Cortex of kidney (tissue), 1 donor: ENCODE measurements around the gene RNF212.
"Not testable (repeated sequence)": the region's sequence is repeated elsewhere in the genome, so short reads cannot be mapped to it uniquely, and the experiment has no call there.

Source experiments
- DNase-seq: peaks from one replicate; lab custom pipeline; 2025; lab: John Stamatoyannopoulos, UW

Gene RNF212

DNA sequence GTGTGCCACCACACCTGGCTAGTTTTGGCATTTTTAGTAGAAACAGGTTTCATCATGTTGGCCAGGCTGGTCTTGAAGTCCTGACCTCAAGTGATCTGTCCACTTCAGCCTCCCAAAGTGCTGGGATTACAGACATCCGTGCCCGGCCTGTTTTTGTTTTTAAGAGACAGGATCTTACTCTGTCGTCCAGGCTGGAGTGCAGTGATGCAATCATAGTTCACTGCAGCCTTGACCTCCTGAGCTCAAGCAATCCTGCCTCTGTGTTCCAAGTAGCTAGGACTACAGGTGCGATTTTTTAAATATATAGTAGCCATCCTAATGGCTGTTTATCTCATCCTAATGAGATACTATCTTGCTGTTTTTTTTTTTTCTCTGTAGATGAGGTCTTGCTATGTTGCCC is 47.6 kb downstream of the RNF212 start:
- no peak for DNase-seq

DNA sequence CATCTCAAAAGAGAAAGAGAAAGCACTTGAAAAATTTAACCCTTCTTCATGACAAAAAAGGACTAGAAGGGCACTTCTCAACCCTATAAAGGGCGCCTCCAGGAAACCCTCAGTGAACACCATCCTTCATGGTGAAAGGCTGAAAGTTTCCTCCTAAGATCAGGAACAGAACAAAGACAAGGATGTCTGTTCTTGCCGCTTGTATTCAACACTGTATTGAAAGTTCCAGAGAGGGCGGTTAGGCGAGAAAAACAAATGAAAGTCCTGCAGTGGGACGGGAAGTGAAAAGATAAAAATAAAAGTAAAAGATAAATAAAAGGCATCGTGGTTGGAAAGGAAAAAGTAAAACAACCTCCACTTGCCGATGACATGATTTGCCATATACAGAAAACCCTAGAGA is 50.9 kb downstream of the RNF212 start:
- no peak for DNase-seq

DNA sequence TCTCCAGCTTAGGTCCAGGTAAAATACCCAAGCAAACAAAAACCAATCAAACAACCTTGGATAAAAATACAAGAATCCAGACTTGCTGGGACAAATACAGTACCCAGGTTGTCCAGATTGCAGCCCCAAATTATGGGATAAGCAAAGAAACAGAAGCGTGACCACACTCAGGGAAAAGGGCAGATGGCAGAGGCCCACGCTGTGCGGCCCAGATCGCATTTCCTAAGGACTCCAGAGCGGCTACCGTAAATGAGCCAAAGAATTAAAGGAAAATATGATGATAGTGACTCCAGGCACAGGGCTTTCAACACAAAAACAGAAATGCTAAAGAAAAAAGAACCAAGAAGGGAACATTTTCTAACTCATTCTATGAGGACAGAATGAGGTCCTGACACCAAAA is 51.6 kb downstream of the RNF212 start:
- no peak for DNase-seq

DNA sequence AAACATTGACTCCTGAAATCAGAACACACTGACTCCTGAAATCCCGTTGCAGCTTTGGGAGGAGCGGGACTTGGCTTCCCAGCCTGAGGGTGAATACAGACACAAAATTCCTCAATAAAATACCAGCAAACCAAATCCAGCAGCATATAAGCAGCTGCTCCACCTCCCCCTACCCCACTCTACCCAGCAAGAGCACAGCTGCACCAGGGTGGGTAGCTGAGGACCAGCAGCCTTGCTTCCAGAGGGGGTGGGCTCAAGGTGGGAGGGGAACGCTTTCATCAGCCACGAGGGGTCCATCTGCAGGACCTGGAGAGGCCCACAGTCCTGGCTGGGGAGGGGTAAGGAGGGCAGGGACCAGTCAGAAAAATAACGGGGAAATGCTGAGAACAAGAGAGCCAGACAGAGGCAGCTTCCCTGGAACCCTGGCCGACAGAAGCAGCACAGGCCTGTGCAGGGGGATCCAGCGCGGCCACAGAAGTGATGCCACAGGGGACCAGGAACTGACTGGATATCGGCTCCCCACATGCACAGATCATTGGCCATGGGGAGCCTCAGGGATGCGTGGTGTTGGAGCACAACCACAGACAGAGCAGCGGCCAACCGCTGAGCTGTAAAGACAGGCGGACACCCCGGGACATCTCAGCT is 52.2 kb downstream of the RNF212 start:
- DNase-seq = no peak

DNA sequence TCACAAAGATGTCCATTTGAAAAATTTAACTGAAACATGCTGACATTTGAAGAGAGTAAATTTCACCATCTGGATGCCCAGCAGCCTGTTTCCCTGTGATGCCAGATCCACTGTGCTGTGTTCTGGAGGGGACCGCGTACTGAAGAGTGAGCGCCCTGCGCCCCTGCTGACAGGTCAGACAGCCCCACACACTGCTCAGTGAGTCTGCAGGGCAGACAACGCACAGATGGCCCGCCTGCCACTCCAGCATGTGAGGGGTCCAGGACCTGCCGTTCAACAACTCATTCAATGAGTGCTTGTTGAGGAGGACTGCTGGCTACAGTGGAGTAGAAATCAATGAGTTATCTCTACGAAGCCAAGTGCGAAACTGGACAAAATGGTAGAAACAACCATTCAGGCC is 52.7 kb downstream of the RNF212 start:
- no peak for DNase-seq

DNA sequence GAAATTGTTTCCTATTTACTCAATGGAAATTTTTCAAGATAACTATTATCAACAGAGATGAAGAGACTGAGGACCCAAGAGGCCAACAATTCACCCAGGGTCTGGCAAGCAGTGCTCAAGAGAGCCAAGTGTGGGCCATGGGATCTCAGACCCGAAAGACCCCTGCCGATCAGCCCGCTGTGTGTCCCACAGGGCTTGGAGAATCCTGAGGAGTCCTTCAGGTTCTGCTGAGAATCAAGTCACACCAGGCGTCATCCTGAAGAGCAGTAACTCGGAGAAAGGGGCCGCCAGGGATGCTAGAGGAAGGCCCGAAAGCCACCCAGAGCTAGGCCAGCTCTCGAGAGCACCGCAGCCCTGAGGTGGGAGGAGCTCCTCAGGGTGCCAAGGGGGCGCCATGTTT is 53.2 kb downstream of the RNF212 start:
- no peak for DNase-seq

DNA sequence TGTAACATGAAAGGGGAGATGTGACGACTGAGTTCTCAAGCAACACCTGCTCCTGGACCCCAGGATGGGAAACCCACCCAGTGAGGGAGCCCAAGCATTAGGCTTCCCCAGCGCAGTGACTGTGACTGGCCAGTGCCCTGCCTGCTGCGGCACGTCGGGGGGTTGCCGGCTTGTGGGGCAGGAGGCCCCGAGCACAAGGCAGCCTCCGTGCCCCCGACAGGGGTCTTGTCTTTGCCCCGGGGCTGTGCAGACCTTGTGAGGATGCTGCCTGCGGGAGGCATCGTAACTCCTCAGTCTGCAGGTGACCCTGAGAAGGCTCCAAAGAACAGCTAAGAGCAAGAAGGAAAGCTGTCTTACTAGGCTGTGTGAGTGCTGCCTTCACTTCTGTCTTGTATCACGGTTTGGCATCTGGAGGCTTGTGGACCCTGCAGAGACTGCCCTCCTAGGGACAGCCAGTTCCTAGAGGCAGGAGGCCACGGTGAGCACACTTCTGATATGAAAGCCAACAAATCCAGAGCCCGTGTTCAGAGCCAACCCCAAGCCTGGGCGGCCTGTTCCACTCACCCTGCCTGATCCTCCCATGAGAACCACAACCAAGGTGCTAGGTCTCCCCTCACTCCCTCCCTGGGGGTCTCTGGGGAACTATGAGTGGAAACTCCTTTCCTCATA is 54.2 kb downstream of the RNF212 start:
- DNase-seq = no peak

DNA sequence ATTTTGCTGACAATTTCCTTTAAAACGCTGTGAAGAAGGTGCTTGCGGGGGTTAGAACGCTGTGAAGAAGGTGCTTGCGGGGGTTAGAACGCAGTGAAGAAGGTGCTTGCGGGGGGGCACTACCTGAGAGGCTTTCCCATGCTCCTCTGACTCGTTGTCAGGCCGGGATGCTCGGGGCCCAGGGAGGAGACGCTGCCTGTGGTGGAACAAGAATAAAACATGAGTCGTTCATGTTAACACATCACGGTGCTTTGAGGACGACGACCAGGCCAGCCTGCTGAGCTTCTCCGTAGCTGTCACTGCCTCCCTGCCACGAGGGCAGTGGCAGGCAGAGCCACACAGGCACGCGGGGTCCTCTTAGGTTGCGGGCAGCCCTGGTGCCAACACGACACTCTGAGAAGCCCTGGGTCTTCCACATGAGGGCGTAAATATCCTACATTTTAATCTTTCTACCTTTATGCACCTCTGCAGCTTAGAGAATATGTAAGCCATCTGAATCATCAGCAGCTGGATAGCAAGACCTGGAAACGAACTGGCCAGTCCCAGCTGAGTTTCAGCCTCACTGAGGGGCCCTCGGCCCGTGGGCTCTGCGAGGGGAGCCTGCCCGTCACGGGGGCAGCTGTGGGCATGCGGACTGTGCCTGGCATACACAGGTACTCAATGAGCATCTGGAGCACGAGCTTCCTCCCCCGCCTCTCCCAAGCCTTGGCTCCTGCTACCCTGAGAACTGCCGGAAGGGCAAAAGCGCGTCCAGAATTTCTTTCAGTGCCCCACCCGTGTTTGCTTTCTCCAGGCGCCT is 55.0 kb downstream of the RNF212 start:
- DNase-seq = no peak

DNA sequence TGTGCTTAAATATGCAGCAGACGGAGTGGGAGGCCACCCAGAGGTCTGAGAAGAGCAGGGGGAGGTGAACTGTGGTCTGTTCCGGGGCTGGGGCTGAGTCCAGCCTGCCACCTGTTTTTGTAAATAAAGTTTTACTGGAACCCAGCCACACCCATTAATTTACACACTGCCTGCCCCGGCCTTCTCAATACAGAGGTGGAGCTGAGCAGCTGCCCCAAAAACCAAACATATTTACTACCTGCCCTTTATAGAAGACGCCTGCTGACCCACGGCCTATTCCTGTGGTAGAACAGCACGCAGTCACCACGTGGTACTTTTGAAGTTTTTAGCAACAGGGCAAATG is 56.0 kb downstream of the RNF212 start:
- no peak for DNase-seq

DNA sequence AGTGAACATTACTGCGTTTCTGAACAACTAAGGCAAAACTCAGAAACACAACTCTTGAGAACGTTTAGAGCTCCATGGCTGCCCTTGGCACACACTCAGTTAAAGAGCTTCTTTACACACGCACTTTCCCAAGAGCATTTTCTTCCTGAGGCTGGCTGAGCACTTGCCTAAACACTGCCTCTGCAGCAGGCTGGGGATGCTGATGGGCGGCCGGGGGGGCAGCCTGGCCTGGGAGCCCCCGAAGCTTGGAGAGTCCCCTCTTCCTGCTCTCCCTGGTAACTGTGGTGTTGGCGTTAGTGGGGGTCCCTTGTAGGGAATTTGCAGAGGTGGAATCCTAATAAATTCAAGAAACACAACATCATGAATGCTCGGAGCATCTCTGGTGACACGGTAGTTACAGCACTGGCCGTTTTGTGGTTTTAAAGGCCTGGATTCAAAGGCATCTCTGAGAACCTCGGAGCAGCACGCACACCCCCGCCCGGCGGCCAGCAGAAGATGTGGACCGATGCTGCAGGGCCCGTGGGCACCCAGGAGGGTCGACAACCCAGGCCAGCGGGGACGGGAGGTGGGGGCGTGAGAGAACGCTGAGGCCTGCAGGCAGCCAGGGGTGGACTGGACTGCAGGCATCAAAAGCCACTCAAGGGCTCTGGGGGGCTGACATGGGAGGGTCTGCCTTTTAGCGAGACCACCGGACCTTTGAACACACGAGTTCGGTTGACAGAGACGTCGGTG is 56.5 kb downstream of the RNF212 start:
- no peak for DNase-seq

DNA sequence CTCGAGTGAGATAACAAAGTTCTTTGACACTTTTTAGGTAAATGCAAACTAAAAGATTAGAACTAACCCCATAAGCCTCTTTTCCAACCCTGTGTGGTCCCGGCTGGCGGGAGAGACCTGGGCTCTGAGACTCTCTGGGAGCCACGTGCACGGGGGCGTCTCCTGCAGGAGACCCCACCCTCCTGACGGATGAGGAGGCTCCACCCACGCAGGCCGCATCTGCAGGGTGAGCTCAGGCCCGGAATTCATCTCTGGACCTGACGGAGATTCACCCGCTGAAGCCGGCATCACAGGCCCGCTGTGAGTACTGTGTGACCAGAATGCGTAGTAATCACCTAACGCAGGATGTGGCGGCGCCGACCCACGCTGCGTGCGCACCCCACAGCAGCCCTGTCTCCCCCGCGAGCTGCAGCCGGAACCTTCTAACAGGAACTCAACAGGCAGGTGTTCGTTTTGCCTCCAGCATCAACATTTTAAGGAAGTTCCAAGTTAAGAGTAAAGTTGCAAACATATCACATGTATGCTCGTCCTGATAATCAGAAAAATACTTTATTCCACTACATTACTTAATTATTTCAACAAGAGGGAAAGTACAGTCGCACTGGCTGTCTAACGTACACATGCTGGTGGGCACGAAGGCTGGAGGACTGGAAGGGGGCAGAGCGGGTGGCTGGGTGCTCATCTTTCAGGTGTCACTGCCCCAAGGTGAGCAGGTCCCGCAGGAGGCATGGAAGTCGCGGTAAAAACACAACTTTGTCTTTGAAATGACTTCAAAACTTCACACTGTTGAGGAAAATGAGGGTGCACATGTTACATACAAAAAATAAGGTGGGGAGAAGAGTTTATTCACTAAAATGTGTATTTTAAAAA is 57.4 kb downstream of the RNF212 start:
- no peak for DNase-seq

DNA sequence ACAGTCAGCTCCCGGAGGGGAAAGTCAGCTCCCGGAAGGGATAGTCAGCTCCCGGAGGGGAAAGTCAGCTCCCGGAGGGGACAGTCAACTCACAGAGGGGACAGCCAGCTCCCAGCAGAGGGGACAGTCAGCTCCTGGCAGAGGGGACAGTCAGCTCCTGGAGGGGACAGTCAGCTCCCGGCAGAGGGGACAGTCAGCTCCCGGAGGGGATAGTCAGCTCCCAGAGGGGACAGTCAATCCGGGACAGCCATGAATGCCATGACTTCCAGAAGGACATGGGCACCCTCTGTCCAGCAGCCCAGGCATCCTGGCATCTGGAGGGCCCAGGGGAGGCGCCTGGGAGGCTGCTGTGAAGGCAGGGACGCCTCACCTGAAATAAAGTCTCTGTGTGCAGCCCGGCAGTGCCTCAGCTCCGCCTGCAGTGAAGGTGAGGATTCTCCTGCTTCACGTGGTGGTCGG is 58.1 kb downstream of the RNF212 start:
- not testable (repeated sequence) for DNase-seq

DNA sequence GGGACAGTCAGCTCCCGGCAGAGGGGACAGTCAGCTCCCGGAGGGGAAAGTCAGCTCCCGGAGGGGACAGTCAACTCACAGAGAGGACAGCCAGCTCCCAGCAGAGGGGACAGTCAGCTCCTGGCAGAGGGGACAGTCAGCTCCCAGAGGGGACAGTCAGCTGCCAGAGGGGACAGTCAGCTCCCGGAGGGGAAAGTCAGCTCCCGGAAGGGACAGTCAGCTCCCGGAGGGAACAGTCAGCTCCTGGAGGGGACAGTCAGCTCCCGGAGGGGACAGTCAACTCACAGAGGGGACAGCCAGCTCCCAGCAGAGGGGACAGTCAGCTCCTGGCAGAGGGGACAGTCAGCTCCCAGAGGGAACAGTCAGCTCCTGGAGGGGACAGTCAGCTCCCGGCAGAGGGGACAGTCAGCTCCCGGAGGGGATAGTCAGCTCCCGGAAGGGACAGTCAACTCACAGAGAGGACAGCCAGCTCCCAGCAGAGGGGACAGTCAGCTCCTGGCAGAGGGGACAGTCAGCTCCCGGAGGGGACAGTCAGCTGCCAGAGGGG is 58.6 kb downstream of the RNF212 start:
- not testable (repeated sequence) for DNase-seq

DNA sequence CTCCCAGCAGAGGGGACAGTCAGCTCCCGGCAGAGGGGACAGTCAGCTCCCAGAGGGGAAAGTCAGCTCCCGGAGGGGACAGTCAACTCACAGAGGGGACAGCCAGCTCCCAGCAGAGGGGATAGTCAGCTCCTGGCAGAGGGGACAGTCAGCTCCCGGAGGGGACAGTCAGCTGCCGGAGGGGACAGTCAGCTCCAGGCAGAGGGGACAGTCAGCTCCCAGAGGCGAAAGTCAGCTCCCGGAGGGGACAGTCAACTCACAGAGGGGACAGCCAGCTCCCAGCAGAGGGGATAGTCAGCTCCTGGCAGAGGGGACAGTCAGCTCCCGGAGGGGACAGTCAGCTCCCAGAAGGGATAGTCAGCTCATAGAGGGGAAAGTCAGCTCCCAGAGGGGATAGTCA is 59.5 kb downstream of the RNF212 start:
- not testable (repeated sequence) for DNase-seq

DNA sequence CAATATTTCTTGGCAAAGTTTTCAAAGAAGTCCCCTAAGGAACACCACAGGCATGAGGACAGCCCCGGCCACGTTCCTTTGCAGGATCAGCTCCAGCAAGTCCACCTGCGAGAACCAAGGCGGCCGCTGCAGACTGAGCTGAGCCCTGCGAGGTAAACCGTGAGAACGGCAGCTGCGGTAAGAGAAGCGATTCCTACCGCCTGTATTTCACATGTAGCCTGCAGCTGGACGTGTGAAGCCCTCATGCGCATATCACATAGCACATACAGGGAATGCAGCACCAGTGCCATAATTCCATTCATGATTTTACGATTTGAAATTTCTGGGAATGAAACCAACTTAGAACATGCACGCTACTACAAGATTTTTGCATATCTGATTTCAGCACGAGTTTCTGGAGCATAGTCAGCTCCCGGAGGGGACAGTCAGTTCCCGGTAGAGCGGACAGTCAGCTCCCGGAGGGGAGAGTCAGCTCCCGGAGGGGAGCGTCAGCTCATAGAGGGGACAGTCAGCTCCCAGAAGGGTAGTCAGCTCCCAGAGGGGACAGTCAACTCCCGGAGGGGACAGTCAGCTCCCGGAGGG is 60.2 kb downstream of the RNF212 start:
- DNase-seq = no peak

DNA sequence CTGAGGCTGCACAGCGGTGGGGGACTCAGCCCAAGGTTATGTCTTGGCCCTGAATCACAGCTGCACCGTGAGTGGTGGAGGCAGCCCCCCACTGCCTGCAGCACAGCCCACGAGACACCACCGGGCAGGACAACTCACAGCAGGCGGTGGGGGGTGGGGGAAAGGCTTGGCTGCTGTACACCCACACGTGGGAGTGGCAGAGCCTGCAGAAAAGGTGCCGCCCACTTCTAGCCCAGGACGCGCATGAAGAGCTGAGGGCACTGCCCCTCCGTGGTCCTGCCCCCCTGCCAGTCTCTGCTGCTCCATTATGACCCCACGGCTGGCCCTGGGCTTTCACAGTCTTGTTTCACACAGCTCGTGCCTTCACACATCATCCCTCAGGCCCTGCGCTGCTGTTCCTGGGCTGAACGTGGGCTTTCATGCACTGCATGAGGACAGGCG is 61.1 kb downstream of the RNF212 start:
- DNase-seq = no peak

DNA sequence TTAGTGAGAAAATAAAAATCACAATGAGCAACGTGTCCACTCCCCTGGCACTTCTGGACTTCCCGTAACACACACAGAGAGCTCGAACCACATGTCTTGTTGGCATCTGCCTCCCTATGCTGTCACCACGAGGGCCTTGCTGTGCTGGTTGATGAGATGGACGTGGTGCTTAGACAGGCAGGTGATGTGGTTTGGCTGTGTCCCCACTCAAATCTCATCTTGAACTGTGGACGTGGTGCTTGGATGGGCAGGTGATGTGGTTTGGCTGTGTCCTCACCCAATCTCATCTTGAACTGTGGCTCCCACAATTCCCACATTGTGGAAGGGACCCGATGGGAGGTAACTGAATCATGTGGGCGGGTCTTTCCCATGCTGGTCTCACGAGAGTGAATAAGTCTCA is 61.9 kb downstream of the RNF212 start:
- DNase-seq = no peak

DNA sequence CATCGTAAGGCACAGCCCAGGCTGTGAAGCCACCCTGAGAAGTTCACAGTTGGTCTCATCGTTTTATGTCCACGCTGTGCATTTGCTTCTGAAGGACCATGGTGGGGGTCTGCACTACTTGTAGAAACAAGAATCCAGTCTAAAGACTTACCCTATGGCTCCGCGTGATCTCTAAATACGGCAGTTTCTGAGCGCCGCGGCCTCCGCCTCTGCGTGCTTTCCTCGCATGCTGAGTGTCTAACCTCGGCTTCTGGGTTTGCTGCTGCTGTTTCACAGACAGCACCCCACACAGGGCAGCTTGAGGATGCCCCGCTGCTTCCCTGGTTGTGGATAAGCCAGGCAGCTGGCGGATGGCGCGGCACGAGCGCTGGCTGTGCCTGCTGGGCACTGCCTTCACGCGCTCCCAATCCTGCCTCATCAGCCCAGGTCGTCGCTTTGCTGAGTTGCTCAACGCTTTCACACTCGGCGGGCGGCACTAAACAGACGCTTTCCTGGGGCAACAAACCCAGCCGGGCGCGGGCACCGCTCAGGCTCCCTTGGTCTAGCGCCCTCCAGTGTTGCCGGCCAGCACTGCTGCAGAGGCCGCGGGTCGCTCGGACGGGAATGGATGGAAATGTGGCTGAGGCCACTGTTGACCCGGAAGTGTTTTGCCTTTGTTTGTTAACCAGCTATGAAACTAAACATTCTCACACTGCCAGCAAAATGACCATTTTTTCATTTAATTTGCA is 62.7 kb downstream of the RNF212 start:
- DNase-seq = no peak

DNA sequence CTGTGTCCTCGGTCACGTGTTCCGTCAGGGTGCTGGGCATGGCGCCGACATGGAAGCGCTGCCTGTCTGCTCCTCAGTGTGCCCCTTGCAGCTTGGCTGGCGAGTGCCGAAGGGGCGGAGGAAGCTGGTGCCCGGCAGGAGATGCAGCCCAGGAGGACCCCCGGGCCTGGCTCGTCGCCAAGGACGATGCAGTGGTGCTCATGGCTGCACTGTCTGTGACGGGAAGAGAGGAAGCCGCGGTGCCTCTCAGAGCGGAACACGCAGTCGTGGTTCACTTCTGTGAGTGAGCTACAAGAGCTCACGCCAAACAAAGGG is 63.8 kb downstream of the RNF212 start:
- DNase-seq = no peak
